ENCODE measurements around the gene ACOX3. TPM values are rescaled to one million over a fixed set of nuclear protein-coding genes. Genes with fewer than 3 reads are reported as not detected.

The ACOX3 gene
- total and polyA plus RNA-seq, 9 of the 15 experiments (the other 6 are each of a cell fraction or from before 2014, with no cell fraction given) = 0.68 to 7.3 (median 3.7) TPM

- no peak overlapping the region for H2AFZ ChIP-seq (ENCODE audit: low read depth, low read length)
- FAIRE-seq (no peak), ATAC-seq (no peak), DNase-seq (ENCODE audit: extremely low read depth in 1 of 4, low spot score in 3 of 4) (no peak)
- H3K27ac ChIP-seq (ENCODE audit: extremely low read depth, low read depth, low read length) = no peak overlapping the region
- peaks cover 5 to 8% of the 10 kb centered on the region in 2 experiments; a peak in 4 of 5 replicates for H3K4me1 ChIP-seq (replicated peaks in 1 of 2; ENCODE audit: control insufficient read depth in 2 of 2, insufficient read depth in 2 of 2, low read length in 2 of 2)
- POLR2A ChIA-PET = interaction anchor here (0.7 kb wide), 1 partner anchor 211 kb away, joined by 3 read pairs; no protein-coding TSS in a partner anchor
- peaks cover 4% of the 10 kb centered on the region; the same call in 2 of the 3 replicates for H3K36me3 ChIP-seq (ENCODE audit: control insufficient read depth, insufficient read depth, low read length)
- H4K20me1 ChIP-seq (replicated peaks; ENCODE audit: control insufficient read depth, insufficient read depth, low read length) = peaks cover 10% of the 10 kb centered on the region
- 94% methylated on average over 5 of the region's 5 CpGs for WGBS (ENCODE audit: insufficient coverage, low coverage, missing lambda C conversion rate)
- H3K4me3 ChIP-seq = no peak overlapping the region
- in situ Hi-C loops (cut with MboI) (no loop called here), intact Hi-C loops (cut with micrococcal nuclease) (no loop called here)
- peaks cover 3% of the 10 kb centered on the region for H3K9me1 ChIP-seq (ENCODE audit: control insufficient read depth, insufficient read depth, low read length)
- H3K79me2 ChIP-seq (ENCODE audit: control insufficient read depth, insufficient read depth, low read length) = peaks cover 20% of the 10 kb centered on the region
- no peak overlapping the region for H3K4me2 ChIP-seq (ENCODE audit: insufficient read depth, low read length)
- TF ChIP-seq SNRNP70 (optimal IDR thresholded peaks at IDR 0.05; ENCODE audit: low read depth, low read length) = no peak
- no peak for TF ChIP-seq PTBP1 (IDR thresholded peaks at IDR 0.05; ENCODE audit: low read depth, low read length)
- TF ChIP-seq TFAM (CRISPR knock-in tag; conservative IDR thresholded peaks at IDR 0.05) = no peak
- no peak for TF ChIP-seq CHAMP1 (IDR thresholded peaks at IDR 0.05)
- no peak overlapping the region for H3K9ac ChIP-seq (ENCODE audit: insufficient read depth in 1 of 2, low read depth in 2 of 2, low read length in 2 of 2)
- H3K9me3 ChIP-seq (replicated peaks; ENCODE audit: control insufficient read depth, insufficient read depth, low read depth, low read length) = no peaks in the 10 kb centered on the region
- CTCF ChIA-PET (ENCODE audit: low intra/inter-chr PET ratio) = no interaction called here
- no TSS peak for BruUV-seq (replicated peaks)
- no peaks in the 10 kb centered on the region for H3K27me3 ChIP-seq (ENCODE audit: control insufficient read depth in 2 of 2, insufficient read depth in 2 of 2, low read length in 2 of 2)
These were observed 7.4 kb downstream of the ACOX3 start for GRCh38 chr4:8433136-8433535.

Data from K562 (cell line).